NOMO-1 (cell line): Measurements from ENCODE around the gene WDR38.

Source experiments
- DNase-seq, 2 experiments: peaks; one replicate each; lab custom pipeline; 2025; ENCODE audit not compliant: unreplicated experiment in 2 of 2; lab: John Stamatoyannopoulos, UW

Gene WDR38

GRCh38 chr9:124878518-124878917 lies 25.3 kb downstream of the WDR38 start:
- DNase-seq: no peak

DNA sequence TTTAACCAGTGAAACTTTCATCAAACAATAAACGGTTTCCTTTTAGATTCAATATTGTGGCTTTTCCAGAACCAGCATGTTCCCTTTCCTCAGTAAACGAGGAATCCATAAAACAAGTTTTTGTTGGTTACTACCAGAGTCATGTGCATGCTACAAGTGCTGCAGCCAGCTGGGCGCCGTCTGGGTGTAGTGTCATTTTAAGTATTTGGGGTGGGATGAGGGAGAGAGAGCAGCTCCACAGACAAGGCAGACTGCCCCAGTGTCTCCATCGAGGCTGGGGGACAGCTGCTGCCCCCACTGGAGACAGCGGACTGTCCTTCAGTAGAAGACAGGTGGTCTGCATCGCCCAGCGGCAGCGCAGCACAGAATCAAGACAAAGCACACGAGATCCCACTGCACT lies 26.0 kb downstream of the WDR38 start:
- DNase-seq: no peak

- no peak for DNase-seq
These were observed 27.2 kb downstream of the WDR38 start for GRCh38 chr9:124880501-124880900.

- DNase-seq: no peak
These were observed 28.0 kb downstream of the WDR38 start for GRCh38 chr9:124881138-124881743.

- DNase-seq: no peak
These were observed 29.0 kb downstream of the WDR38 start for GRCh38 chr9:124882231-124882630.

DNA sequence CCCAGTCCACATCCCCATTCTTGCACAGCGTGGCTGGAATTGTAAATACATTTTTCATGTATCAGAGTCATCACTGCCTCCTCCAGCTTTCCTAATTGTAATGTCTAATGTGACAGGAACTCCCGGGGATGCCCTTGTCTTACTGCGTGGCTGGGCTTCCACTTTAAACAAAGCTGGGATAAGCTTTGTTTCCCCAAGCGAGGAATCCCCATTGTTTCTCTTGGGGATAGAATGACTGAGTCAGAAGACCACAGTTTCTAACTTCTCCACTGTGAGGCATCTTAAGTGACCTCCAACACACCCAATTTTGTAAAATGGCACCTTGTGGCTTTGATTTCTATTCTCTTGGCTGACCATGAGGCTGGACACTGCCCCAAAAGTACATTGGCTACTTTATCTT lies 31.1 kb downstream of the WDR38 start:
- no peak for DNase-seq

- no peak for DNase-seq
These were observed 32.3 kb downstream of the WDR38 start for GRCh38 chr9:124885551-124885950.

GRCh38 chr9:124886461-124886860 lies 33.2 kb downstream of the WDR38 start:
- no peak for DNase-seq

DNA sequence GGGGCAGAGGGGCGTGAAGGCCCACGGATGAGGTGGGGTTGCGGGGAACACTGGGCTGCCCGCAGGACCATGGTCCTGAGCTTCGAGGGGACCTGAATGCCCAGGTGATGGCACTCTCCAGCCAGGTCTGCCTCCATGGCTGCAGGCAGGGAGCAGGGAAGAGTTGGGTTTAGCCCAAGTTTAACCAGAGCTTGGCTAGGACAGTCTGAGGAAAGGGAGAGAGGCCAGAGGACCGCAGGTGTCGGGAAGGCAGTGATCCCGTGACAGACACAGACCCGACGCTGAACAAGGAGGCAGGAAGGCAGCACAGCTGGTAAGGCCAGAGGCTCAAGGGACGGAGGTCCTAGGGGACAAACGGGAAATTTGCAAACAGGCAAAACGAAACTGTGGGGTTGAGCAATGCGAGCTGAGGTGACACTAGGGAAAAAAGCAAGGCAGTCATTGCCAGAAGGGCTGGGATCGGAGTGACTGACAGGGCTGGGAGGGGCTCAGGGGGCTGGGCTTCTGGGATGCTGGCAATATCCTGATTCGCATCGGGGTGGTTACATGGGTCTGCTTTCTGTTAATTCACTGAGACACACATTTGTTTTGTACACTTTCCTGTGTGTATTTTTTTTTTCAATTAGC lies 33.7 kb downstream of the WDR38 start:
- no peak for DNase-seq

DNA sequence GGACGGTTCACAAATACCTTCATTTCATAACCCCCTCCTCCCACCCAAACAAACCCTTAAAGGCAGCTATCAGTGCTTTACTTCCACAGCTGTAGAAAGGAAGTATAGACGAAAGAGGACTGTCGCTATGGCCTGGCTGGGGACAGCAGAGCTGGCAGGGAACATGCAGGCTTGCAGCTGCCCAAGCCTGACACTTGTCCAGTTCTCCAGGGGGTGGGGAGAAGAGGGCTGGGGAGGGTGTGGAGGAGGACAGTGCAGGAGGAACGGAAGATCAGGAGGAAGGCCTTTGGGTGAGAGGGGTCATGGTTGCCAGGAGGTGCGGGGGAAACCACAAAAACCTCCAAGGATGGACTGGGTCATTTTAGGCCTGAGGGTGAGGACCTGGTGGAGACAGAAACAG lies 34.6 kb downstream of the WDR38 start:
- DNase-seq: no peak

- DNase-seq: no peak
These were observed 35.7 kb downstream of the WDR38 start for GRCh38 chr9:124889006-124889405.

- no peak for DNase-seq
These were observed 36.9 kb downstream of the WDR38 start for GRCh38 chr9:124890179-124890578.

DNA sequence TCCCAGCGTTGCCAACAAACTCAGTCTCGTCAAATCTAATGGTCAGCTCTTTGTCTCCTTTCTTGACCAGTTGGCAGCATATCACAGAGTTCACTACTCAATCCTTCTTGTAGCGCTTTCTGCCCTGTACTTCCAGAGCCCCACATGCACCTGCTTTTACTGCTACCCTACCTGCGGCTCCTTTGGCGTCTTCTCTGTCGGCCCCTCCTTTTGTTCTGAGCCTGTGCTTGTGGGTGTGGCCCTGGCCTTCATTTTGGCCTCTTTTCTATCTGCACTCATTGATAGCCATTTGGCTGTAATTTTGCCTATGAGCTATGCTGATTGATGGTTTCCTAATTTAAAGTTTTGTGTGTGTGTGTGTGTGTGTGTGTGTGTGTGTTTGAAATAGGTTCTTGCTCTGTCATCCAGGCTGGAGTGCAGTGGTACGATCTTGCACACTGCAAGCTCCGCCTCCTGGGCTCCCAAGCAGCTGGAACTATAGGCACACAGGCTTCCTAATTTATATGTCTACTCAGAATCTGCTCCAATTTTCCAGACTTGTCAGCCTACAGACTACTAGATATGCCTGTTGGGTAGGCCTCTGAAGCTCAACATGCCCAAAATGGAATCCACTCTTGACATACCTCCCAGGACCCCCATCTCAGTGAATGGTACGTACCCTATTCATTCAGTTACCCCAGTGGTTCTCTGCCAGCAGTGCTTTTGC lies 40.9 kb downstream of the WDR38 start:
- no peak for DNase-seq

DNA sequence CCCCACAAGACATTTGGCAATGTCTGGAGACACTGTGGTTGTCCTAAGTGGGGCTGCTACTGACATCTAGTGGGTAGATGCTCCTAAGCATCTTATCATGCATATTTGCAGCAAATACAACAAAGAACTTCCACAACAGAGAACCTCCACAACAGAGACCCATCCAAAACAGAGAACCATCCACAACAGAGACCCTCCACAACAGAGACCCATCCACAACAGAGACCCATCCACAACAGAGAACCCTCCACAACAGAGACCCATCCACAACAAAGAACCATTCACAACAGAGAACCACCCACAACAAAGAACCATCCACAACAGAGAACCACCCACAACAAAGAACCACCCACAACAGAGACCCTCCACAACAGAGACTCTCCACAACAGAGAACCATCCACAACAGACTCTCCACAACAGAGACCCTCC lies 41.5 kb downstream of the WDR38 start:
- peak in 1 of 2 experiments; percentile 21 for DNase-seq

GRCh38 chr9:124897570-124898460 lies 44.6 kb downstream of the WDR38 start:
- no peak for DNase-seq

GRCh38 chr9:124899845-124900244 lies 46.6 kb downstream of the WDR38 start:
- DNase-seq: no peak

DNA sequence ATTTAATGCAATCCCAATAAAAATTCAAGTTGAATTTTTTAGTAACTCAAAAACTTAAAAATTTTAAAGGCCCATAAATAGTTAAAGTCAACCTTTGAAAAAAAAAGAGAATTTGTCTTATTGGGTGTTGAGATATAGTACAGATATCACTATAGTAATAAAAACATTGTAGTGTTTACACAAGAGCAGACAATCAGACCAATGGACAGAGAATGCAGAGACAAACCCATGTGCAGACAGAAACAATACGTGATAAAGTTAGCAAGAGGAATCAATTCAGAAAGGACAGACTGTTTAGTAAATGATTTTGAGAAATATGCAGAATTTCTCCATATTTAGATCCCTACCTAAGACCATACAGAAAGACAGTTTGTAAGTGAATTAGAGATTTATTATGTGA lies 53.7 kb downstream of the WDR38 start:
- DNase-seq: no peak
